Activated CD8-positive, alpha-beta memory T cell treated with anti-CD3 and anti-CD28 coated beads for 48 hours (primary cell): Measurements from ENCODE around the gene NRAS.

Source experiments
- DNase-seq, 3 experiments: peaks; one replicate each; pipeline ENCODE4 v3.0.0-alpha.2; 2020; ENCODE audit warnings: low read depth in 2 of 3, low spot score in 2 of 3

Gene NRAS

GRCh38 chr1:114728553-114728952, 12.0 kb upstream of the NRAS start:
- DNase-seq: no peak

GRCh38 chr1:114725230-114725629, 8.7 kb upstream of the NRAS start:
- no peak for DNase-seq

GRCh38 chr1:114723915-114724314, 7.3 kb upstream of the NRAS start:
- no peak for DNase-seq

- no peak for DNase-seq
Measured at GRCh38 chr1:114723457-114723856, 6.9 kb upstream of the NRAS start.

GRCh38 chr1:114720492-114720891, 3.9 kb upstream of the NRAS start:
- DNase-seq: no peak

- DNase-seq: no peak
Measured at GRCh38 chr1:114719424-114719787, 2.8 kb upstream of the NRAS start.

GRCh38 chr1:114718661-114719423, 2.3 kb upstream of the NRAS start:
- no peak for DNase-seq

- DNase-seq: no peak
Measured at GRCh38 chr1:114715952-114716303, 643 bp downstream of the NRAS start.

GRCh38 chr1:114712977-114713376, 3.6 kb downstream of the NRAS start:
- no peak for DNase-seq

GRCh38 chr1:114710360-114710759, 6.2 kb downstream of the NRAS start:
- DNase-seq: no peak

GRCh38 chr1:114707604-114708003, 9.0 kb downstream of the NRAS start:
- DNase-seq: no peak

- DNase-seq: no peak
Measured at GRCh38 chr1:114703242-114703641, 13.3 kb downstream of the NRAS start.

- DNase-seq: no peak
Measured at GRCh38 chr1:114702737-114703136, 13.8 kb downstream of the NRAS start.

GRCh38 chr1:114701931-114702330, 14.6 kb downstream of the NRAS start:
- DNase-seq: no peak

- DNase-seq: no peak
Measured at GRCh38 chr1:114700036-114700600, 16.5 kb downstream of the NRAS start.

- no peak for DNase-seq
Measured at GRCh38 chr1:114696810-114697209, 19.8 kb downstream of the NRAS start.

GRCh38 chr1:114695430-114696058, 21.0 kb downstream of the NRAS start, which contains the start of gene AMPD1:
Gene AMPD1 (minus strand): TSS chr1:114695546. CDS start chr1:114695471, 75 bp downstream.
- DNase-seq: no peak

GRCh38 chr1:114694540-114695310, 21.8 kb downstream of the NRAS start:
- DNase-seq: no peak

GRCh38 chr1:114692947-114693346, 23.6 kb downstream of the NRAS start:
- DNase-seq: no peak

- no peak for DNase-seq
Measured at GRCh38 chr1:114691061-114691460, 25.5 kb downstream of the NRAS start.

- DNase-seq: no peak
Measured at GRCh38 chr1:114690148-114690547, 26.4 kb downstream of the NRAS start.

- no peak for DNase-seq
Measured at GRCh38 chr1:114688526-114688925, 28.0 kb downstream of the NRAS start.
